ENCODE data around the gene GRIN2A.

Gene GRIN2A

DNA sequence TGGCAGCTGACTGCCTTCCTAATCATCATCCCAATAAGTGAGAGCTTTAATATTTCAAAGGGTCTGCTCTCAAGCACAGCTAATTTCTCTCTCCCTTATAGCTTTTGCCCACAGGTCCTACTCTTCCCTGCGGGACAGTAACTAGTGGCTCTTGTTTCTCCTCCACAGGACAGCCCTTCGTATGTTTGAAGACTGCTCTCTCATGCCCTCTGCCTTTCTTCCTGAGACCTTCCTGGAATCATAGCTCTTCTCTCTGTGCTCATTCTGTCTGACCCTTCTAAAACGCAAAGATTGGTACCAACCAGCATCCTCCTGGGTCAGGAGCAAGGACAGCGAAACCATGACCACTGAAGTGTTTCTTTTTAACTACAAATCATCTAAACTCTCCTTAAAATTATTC lies 168.9 kb downstream of the GRIN2A start:
- Mint-ChIP-seq H3K27ac (no peak overlapping the region), H3K9me3 (no peaks in the 10 kb centered on the region), H3K4me3 (no peak overlapping the region), H3K4me1 (no peaks in the 10 kb centered on the region), H3K36me3 (ENCODE audit: low read depth) (no peaks in the 10 kb centered on the region), H3K27me3 (ENCODE audit: low read depth) (peaks cover 8% of the 10 kb centered on the region)
- TF ChIP-seq, protein P1, sequence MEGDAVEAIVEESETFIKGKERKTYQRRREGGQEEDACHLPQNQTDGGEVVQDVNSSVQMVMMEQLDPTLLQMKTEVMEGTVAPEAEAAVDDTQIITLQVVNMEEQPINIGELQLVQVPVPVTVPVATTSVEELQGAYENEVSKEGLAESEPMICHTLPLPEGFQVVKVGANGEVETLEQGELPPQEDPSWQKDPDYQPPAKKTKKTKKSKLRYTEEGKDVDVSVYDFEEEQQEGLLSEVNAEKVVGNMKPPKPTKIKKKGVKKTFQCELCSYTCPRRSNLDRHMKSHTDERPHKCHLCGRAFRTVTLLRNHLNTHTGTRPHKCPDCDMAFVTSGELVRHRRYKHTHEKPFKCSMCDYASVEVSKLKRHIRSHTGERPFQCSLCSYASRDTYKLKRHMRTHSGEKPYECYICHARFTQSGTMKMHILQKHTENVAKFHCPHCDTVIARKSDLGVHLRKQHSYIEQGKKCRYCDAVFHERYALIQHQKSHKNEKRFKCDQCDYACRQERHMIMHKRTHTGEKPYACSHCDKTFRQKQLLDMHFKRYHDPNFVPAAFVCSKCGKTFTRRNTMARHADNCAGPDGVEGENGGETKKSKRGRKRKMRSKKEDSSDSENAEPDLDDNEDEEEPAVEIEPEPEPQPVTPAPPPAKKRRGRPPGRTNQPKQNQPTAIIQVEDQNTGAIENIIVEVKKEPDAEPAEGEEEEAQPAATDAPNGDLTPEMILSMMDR (IDR thresholded peaks at IDR 0.05; ENCODE audit: unreplicated experiment in 3 of 3) = no peak

DNA sequence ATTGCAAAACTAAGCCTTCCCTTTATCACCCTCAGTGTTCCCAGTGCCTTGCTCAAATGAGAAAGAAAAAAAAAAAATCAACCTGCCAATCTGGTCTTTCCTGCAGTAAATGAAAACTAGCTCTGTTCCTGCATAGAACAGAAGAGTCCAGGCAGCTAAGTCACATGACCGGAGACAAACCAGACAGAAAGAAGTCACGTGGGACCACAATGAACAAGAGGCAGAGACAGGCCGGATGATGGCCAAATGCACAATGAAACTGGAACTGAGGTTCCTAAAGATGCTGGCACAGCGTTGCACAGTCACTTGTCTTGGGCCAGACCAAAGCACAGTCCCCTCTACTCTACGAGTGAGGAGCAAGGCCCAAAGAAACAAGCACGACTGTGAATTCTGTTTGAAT lies 172.5 kb downstream of the GRIN2A start:
- no peak overlapping the region for H3K4me3 Mint-ChIP-seq
- no peak overlapping the region for H3K27ac Mint-ChIP-seq
- TF ChIP-seq, protein P1 (IDR thresholded peaks at IDR 0.05; ENCODE audit: unreplicated experiment in 3 of 3) = no peak
- H3K4me1 Mint-ChIP-seq = no peaks in the 10 kb centered on the region
- no peaks in the 10 kb centered on the region for H3K36me3 Mint-ChIP-seq (ENCODE audit: low read depth)
- peaks cover 8% of the 10 kb centered on the region for H3K9me3 Mint-ChIP-seq
- H3K27me3 Mint-ChIP-seq (ENCODE audit: low read depth) = peaks cover 8% of the 10 kb centered on the region

DNA sequence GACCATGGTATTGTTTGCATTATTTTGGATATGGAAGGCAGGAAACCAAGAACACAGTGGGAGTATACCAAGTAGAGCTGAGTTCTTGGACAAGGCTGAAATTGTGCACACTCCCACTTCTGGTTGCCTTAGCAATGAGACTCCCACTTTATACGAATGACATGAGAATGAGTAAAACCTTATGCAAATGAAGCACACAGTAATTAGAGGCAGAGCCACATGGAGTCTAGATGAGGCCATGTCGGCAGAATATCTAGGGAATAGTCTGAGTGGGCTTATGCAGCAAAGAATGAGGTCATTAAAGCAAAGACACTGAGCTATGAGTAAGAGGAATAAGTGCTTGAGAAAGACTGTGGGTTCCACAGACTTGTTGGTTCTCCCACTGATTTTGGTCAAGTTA lies 178.7 kb downstream of the GRIN2A start:
- TF ChIP-seq, protein P1 (IDR thresholded peaks at IDR 0.05; ENCODE audit: unreplicated experiment in 3 of 3) = no peak
- Mint-ChIP-seq H3K36me3 (ENCODE audit: low read depth) (peaks cover 3% of the 10 kb centered on the region), H3K4me1 (no peaks in the 10 kb centered on the region), H3K27me3 (ENCODE audit: low read depth) (no peaks in the 10 kb centered on the region), H3K27ac (peak overlapping the region in 1 of 3 experiments; percentile 19), H3K4me3 (no peak overlapping the region), H3K9me3 (peaks cover 17% of the 10 kb centered on the region)

DNA sequence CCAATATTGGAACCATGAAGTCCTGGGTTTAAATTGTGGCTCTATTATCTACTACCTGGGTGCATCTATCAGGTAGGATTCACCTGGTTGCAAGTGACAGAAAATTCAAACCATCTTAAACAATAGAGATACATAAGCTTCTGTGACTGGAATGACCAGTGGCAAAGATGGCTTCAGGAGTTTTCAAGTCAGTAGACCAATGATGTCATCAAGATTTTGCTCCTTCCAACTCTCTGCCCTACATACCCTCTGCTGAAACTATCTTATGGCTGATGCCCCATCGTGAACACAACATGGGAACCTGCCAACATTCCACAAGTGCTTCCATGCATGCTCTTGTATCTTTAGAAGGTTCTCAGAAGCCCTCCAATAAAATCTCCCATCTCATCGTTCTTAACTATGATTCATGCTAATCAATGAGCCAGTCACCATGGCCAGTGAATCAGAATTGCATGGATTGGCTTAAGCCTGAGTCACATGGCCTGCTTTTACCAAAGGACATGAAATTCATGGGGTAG lies 180.9 kb downstream of the GRIN2A start:
- H3K36me3 Mint-ChIP-seq (ENCODE audit: low read depth) = peaks cover 3% of the 10 kb centered on the region

DNA sequence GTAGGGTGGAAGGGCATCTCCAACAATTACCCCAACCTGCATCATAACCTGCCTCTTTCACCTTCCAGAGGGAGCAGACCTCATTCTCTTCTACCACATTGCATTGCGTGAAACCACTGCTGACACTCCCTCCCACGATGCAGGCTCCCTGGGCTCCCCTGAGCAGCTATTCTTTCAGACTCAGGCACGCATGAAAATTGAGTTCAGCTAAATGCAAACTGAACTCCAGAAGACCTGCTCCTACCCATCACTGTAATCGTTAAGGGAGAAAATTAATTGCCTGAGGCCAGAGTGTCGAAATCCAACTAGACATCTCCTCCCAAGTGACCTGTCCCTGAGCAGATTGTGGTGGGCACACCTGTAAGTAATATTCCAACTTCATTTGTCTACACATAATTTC lies 186.0 kb downstream of the GRIN2A start:
- Mint-ChIP-seq H3K36me3 (ENCODE audit: low read depth) (no peaks in the 10 kb centered on the region), H3K27me3 (ENCODE audit: low read depth) (peaks cover 3% of the 10 kb centered on the region), H3K4me3 (no peak overlapping the region), H3K9me3 (peaks cover 3% of the 10 kb centered on the region), H3K27ac (peak overlapping the region in 1 of 3 experiments; percentile 0), H3K4me1 (no peaks in the 10 kb centered on the region)
- TF ChIP-seq, protein P1 (IDR thresholded peaks at IDR 0.05; ENCODE audit: unreplicated experiment in 3 of 3) = no peak

More for the DNA sequence above, 180.9 kb downstream of the GRIN2A start:
- Mint-ChIP-seq H3K4me3 (no peak overlapping the region), H3K4me1 (no peaks in the 10 kb centered on the region), H3K27me3 (ENCODE audit: low read depth) (no peaks in the 10 kb centered on the region), H3K27ac (no peak overlapping the region), H3K9me3 (peaks cover 11% of the 10 kb centered on the region)
- TF ChIP-seq, protein P1 (IDR thresholded peaks at IDR 0.05; ENCODE audit: unreplicated experiment in 3 of 3) = no peak

DNA sequence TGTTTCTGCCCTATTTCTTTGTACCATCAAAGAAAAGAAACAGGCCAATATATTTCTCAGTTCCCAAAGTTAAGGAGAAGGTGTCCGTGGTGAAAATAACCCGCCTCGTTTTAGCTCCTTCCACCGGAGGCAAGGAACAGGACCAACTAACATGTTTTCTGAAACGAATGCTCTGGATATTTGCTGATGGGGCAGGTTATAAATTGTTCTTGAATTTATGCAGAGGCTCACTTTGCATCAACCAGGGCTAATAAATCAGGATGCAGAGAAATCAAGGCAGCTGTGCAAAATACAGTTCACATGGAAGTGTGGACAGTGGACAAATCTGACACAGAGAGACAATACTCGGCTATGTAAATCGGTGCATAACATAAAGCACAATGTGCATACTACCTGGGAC lies 189.8 kb downstream of the GRIN2A start:
- peaks cover 6% of the 10 kb centered on the region for H3K9me3 Mint-ChIP-seq
- H3K27me3 Mint-ChIP-seq (ENCODE audit: low read depth) = peaks cover 6% of the 10 kb centered on the region
- H3K36me3 Mint-ChIP-seq (ENCODE audit: low read depth) = no peaks in the 10 kb centered on the region
- H3K27ac Mint-ChIP-seq = no peak overlapping the region
- no peaks in the 10 kb centered on the region for H3K4me1 Mint-ChIP-seq
- H3K4me3 Mint-ChIP-seq = no peak overlapping the region
- TF ChIP-seq, protein P1 (IDR thresholded peaks at IDR 0.05; ENCODE audit: unreplicated experiment in 3 of 3) = no peak

Data from nephron (organoid).